HG03460 (cell line): ENCODE data around the gene APOL3.
"Not testable (repeated sequence)": the region's sequence is repeated elsewhere in the genome, so short reads cannot be mapped to it uniquely, and the experiment has no call there.

ENCODE experiments used
- ATAC-seq: cut with Tn5 transposase; IDR thresholded peaks from one replicate; pipeline ENCODE4 v1.9.1; 2021; ENCODE audit not compliant: unreplicated experiment

APOL3 gene

DNA sequence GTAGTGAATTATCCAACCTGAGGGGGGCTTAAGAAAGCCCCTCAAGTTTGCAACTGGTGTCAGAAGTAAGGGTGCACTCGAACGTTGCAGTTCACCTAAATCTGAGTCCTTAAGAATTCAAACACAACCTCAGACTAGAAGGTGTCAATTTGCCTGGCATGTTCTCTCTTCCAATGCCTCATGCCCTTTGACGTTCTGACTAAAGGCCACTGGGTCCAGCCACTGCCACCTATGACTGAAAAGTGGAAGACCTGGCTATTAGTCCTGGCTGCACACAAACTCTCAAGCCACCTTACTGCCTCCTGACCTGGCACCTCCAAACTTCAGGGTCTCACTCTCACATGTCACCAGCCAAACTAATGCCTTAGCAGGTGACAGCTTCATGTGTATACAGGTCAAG is 33.0 kb upstream of the APOL3 start:
- ATAC-seq = no peak

GRCh38 chr22:36193171-36193570 is 32.6 kb upstream of the APOL3 start:
- ATAC-seq = no peak

DNA sequence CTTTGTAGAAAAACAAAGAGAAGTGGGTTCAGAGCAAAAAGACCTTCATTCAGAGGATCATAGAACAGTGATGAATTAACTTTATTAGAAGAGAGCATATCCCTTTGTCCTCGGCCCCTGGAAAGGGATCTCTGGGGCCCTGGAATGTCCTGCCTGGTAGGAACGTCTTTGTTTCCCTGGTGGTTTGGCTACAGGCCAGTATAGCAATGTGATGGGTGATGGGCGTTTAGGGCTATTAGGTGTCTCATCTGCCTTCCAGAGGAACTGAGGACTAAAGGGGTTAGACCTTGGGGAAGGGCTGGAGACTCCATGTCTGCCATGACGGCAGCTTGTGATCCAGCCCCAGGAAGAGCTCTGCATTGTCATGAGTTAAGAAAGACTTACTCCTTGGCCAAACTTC is 32.0 kb upstream of the APOL3 start:
- ATAC-seq = no peak

DNA sequence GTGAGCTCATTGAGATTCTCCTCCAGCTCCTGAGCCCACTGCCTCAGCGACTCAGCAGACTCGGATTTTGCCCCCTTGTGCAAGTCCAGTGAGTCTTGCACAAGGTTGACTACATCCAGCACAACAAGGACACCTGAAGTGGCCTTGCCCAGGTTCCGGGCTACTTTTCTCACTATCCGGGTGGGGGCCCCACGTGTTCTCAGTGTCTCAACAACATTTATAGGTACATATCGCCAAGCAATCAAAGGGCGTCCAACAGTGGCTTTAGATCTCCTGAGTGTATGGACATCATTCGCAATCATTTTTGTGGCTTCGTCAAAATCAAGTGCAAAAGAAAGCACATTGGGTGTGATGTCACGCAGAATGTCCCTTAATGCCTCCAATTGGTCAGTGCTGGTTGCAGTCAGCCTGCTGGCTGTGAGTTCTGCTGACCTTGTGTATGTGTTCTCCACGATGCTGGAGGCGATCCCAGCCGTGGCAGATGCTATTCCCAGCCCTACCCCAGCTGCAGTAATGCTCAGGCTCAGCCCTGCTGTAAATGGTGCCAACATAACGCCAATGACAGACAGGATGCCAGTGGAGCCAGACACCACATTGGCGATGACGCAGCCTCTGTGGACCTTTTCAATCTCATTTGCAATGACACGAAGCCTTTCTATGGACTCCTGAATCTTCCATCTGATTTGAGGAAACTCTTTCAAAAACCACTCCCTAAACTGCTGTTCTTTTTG is 30.7 kb upstream of the APOL3 start:
- ATAC-seq = no peak

DNA sequence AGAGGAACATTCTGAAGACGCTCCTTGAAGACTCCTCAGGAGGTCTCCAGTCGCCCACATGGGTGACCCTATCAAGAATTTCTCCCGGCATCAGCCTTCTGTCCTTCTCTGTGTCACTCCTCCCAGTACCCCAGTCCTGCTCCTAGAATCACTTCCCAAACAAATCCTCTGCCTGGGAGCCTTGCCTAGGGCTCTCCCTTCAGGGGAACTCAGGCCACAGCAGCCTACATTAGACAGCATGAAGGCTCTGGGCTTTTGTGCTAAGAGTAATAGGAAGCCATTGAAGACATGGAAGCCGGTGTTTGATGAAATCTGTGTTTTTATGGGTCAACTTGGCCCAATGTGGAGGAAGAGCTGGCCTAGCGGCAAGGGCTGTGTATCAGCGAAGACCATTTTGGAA is 27.3 kb upstream of the APOL3 start:
- not testable (repeated sequence) for ATAC-seq

GRCh38 chr22:36185828-36186624 is 25.5 kb upstream of the APOL3 start:
- no peak for ATAC-seq

DNA sequence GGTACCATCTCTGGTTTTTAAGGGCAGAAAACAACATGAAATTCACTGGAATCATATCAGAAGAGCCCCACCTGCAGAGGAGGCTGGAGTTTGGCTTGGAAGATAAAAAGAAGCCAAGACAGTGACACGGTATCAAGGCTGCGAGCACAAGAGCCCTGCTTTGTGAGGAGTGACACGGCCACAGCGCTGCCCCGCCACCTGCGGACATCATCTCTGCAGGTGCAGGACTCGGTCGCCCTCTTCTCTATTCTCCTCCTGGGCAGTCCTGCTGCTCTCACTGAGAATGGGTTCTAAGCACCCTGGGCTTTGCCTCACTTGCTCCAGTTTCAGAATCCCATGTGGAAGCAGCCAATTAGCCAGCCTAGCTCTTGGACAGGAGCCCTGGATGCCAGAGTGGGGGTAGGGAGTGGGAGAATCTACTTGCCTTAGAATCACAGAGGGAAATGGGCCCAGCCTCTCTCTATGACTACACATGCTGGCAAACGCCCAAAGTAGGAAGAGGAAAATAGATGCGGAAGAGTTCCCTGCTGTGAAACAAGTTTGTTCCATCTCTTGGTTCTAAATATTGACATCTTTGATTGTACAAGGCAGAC is 24.0 kb upstream of the APOL3 start:
- ATAC-seq = no peak

DNA sequence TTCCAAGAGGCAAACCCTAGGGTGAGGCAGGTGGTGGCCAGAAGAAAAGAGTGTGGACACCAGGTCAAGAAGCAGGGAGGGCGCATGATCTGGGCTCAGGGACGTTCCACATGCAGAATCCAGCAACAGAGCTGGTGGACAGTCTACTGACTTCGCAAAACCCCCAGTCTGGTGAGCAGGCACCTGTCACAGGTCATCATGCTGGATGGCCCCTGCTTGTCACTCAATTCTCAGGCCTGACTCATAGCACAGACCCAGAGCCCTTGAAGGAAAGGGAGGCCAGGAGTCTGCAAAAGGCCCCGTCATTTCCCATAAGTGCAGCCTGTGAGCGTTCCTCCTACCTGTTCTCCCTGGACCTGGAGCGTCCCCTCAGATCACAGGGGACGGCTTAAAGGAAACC is 22.9 kb upstream of the APOL3 start:
- ATAC-seq = no peak

DNA sequence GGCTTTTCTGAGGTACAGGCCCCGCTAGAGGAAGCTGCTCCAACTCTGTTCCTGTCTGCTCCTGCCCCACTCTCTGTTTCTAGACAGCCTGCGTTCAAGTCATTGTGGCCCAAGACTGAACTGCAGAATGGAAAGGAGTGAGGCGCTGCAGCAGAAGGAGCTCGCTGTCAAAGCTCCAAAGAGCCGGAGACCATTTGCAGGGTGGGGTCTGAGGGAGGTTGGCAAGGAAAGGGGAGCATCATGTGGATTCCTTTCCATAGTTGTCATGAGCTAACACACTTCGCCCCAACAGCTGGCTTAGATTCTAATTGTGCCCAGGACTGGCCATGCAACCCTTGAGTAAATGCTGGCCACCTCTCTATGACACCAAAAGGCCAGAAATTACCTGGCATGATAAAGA is 22.3 kb upstream of the APOL3 start:
- ATAC-seq = no peak

- ATAC-seq = no peak
Observed at GRCh38 chr22:36182056-36182455, 21.5 kb upstream of the APOL3 start.

GRCh38 chr22:36180928-36181327 is 20.4 kb upstream of the APOL3 start:
- no peak for ATAC-seq

- ATAC-seq = no peak
Observed at GRCh38 chr22:36180038-36180880, 19.7 kb upstream of the APOL3 start.

DNA sequence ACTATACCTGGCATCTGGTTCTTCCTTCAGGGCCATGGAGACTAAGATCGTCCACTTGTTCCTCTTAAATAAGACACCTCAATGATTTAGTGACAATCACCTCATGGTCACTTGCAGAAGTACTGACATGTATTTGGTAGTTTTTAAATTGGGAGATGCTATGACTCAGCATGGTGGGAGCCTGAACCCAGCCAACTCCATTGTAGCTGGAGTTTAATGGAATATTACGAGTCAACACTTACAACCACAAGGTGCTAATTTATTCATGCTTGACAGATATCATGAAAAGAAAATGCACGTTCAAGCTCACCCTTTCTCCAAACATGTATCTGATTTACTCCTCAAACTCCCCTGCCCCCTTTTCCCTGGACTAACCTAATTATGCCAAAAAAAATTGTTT is 16.6 kb upstream of the APOL3 start:
- no peak for ATAC-seq

- ATAC-seq = no peak
Observed at GRCh38 chr22:36175892-36176291, 15.3 kb upstream of the APOL3 start.

DNA sequence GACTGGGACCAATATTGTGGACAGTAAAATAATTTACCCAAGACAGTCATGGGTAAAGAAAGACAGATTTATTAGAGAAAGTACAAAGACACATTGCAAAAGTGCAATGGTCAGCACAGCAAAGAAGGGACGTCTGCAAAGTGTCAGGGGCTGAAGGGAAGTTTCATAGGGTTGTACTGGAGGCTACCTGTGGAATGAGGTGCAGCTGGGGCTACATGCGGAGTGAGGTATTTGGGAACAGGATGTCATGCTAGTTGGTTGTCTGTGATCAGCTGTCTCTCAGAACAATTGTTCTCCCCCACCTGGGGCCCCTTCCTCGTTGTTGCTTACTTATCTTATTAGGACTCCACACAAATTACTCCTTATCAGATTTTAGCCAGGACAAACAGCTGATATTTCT is 11.4 kb upstream of the APOL3 start:
- no peak for ATAC-seq

- no peak for ATAC-seq
Observed at GRCh38 chr22:36166518-36167220, 6.1 kb upstream of the APOL3 start.

- no peak for ATAC-seq
Observed at GRCh38 chr22:36166086-36166485, 5.5 kb upstream of the APOL3 start.

- no peak for ATAC-seq
Observed at GRCh38 chr22:36165141-36165540, 4.6 kb upstream of the APOL3 start.

DNA sequence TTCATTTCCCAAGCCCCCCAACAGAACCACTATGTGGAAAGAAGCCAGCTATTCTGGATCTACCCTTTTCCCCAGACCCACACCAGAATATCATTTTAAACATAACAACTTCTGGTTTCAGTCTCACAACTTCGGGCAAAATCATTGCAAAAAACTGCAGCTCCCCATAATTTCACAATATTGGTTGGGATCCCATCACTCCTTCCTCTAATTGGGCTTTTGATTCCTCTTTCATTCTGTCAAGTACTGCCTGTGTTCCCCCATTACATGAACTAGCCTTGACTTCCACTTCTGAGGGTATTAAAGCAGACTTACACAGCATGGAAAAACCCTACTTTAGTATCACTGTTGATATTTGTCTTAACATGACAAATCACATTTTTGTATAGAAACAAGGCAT is 4.1 kb upstream of the APOL3 start:
- no peak for ATAC-seq

- no peak for ATAC-seq
Observed at GRCh38 chr22:36163497-36163896, 2.9 kb upstream of the APOL3 start.
